ENCODE results near the gene DDX24. TPM values are rescaled to one million over a fixed set of nuclear protein-coding genes. Genes with fewer than 3 reads are reported as not detected.

DDX24 gene
- total and polyA plus RNA-seq, 2 of the 8 experiments (the other 6 are each of a cell fraction or from before 2014, with no cell fraction given): 89.0 to 201 TPM

GRCh38 chr14:94121485-94121884 lies 40.5 kb upstream of the DDX24 start:
- Histone ChIP-seq H3K79me1 (ENCODE audit: low read depth, low read length) (no peaks in the 10 kb centered on the region), H3K9ac (replicated peaks in 1 of 4; ENCODE audit: extremely low read depth in 1 of 4, low read depth in 3 of 4, low read length in 3 of 4) (no peak overlapping the region), H2BK120ac (replicated peaks; ENCODE audit: low read depth, low read length) (no peak overlapping the region), H2BK12ac (ENCODE audit: low read depth, low read length) (no peak overlapping the region), H3K9me3 (ENCODE audit: insufficient read depth in 2 of 2, low read depth in 1 of 2, low read length in 1 of 2) (peaks cover 2 to 7% of the 10 kb centered on the region in 2 experiments; a peak in 1 of 4 replicates), H3K36me3 (ENCODE audit: control insufficient read depth in 2 of 4, insufficient read depth in 4 of 4, low read length in 3 of 4) (no peaks in the 10 kb centered on the region), H3K23me2 (ENCODE audit: low read depth, low read length) (no peaks in the 10 kb centered on the region), H3K14ac (ENCODE audit: insufficient read length) (no peak overlapping the region), H2BK20ac (ENCODE audit: low read length) (no peak overlapping the region), H3K56ac (replicated peaks; ENCODE audit: insufficient read length, low read depth, low read length) (no peak overlapping the region), H4K20me1 (replicated peaks in 1 of 2; ENCODE audit: control insufficient read depth in 1 of 2, insufficient read depth in 2 of 2, low read length in 2 of 2) (no peaks in the 10 kb centered on the region), H4K8ac (ENCODE audit: extremely low read depth, insufficient read depth, low read length) (no peak overlapping the region), H2BK15ac (ENCODE audit: low read length) (no peak overlapping the region), H3K4me2 (ENCODE audit: insufficient read depth in 1 of 2, low read depth in 2 of 2, low read length in 2 of 2) (no peak overlapping the region), H2AK5ac (ENCODE audit: low read depth, low read length) (no peak overlapping the region), H3K79me2 (ENCODE audit: control insufficient read depth in 1 of 2, insufficient read depth in 2 of 2, low read length in 2 of 2) (no peaks in the 10 kb centered on the region), H3K23ac (ENCODE audit: insufficient read length) (no peak overlapping the region), H3K18ac (ENCODE audit: extremely low read depth, low read length) (no peak overlapping the region), H2AFZ (ENCODE audit: low read length) (no peak overlapping the region), H3K4me3 (ENCODE audit: extremely low read depth in 1 of 4, insufficient read depth in 2 of 4, low read depth in 3 of 4, low read length in 4 of 4) (no peak overlapping the region), H3K4ac (replicated peaks; ENCODE audit: insufficient read length, low read depth, low read length) (no peak overlapping the region), H4K91ac (replicated peaks; ENCODE audit: insufficient read length, low read length) (no peak overlapping the region), H3K27ac (ENCODE audit: low read depth, low read length) (no peak overlapping the region), H2BK5ac (ENCODE audit: low read depth, low read length) (no peak overlapping the region), H3K4me1 (replicated peaks in 1 of 4; ENCODE audit: control insufficient read depth in 3 of 4, insufficient read depth in 4 of 4, low read length in 3 of 4) (no peaks in the 10 kb centered on the region), H3K27me3 (replicated peaks in 1 of 4; ENCODE audit: control insufficient read depth in 3 of 4, extremely low read depth in 1 of 4, insufficient read depth in 3 of 4, low read length in 3 of 4) (peaks cover 0 to 2% (median 0%) of the 10 kb centered on the region in 4 experiments; a peak in 2 of 7 replicates), H4K5ac (ENCODE audit: insufficient read length, low read depth, low read length) (no peak overlapping the region)
- ChIA-PET POLR2A (ENCODE audit: partially characterized antibody) (no interaction called here), CTCF (ENCODE audit: partially characterized antibody) (interaction anchor here (1.5 to 1.7 kb wide), 2 partner anchors 15 to 93 kb away, joined by 3 to 6 read pairs; no protein-coding TSS in a partner anchor)
- WGBS, 2 experiments (ENCODE audit: extremely low coverage in 1 of 2, insufficient coverage in 1 of 2, insufficient read length in 1 of 2, insufficient replicate concordance in 2 of 2, low coverage in 1 of 2, low lambda C conversion rate in 2 of 2, missing lambda C conversion rate in 1 of 2): 92% methylated on average over 3 of the region's 3 CpGs; no CpG with 5 or more reads in 1 of the 2 experiments
- DNase-seq (ENCODE audit: low read depth in 1 of 2, low spot score in 2 of 2) (no peak), FAIRE-seq (no peak)
- TF ChIP-seq EP300 (IDR thresholded peaks at IDR 0.05; ENCODE audit: borderline replicate concordance in 1 of 2, low read depth in 2 of 2, low read length in 2 of 2) (no peak), HDAC2 (IDR thresholded peaks at IDR 0.05; ENCODE audit: borderline replicate concordance in 1 of 2, low read depth in 2 of 2, low read length in 2 of 2) (no peak), RBBP5 (IDR thresholded peaks at IDR 0.05; ENCODE audit: borderline replicate concordance, low read depth, low read length) (no peak), KDM1A (IDR thresholded peaks at IDR 0.05; ENCODE audit: borderline replicate concordance, low read length) (no peak), BCL11A (IDR thresholded peaks at IDR 0.05; ENCODE audit: low read depth in 2 of 2, low read length in 2 of 2) (no peak), TEAD4 (IDR thresholded peaks at IDR 0.05; ENCODE audit: low read depth, low read length) (no peak), SIX5 (IDR thresholded peaks at IDR 0.05; ENCODE audit: low read depth, low read length) (no peak), JUND (IDR thresholded peaks at IDR 0.05; ENCODE audit: low read length) (no peak)
